ENCODE measurements around the gene MEG3. TPM values are rescaled to one million over a fixed set of nuclear protein-coding genes. Genes with fewer than 3 reads are reported as not detected.

The MEG3 gene
- total and polyA plus RNA-seq, 2 of the 4 experiments (the other 2 are of a cell fraction): 31.5 to 556 TPM

DNA sequence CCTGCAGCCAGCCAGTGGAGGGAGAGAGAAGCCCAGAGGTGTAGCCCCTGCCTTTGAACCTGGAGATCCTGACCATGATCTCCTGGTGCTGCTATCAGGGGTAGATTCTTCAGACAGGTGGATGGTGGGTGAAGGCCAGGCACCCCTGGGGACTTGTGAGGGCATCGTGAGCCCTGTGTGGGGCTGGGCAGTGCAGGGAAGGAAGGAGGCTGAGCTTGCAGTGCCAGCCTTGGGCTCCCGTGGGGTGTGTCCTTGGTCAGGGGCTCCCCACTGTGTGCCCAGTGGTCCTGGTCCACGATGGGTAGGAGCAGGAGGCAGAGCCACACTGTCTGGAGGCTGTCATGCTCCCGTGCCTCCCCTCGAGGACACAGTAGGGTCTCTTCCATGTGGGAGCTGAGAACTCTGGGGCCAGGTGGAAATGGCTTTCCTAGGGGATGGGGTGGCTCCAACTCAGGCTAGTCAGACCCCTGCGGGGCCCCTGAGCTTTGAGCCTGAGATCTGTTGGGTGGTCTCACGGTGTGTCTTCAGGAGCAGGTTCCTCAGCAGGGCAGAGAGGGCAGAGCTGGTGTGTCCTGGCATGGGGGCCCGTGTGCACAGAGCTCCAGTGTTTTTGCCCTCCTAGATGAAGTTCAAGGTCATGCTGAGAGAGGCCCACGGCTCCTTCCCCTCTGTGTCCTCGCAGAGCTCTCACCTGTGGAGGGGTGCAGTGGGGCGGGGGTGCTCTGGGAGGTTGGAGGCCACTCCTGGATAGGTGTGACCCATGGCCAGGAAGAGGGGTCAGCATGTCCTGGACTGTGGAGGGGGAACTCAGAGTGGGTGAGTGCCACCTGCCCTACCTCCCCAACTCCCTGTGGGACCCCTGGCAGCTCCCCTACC is 52.6 kb downstream of the MEG3 start (continued):
- TF ChIP-seq RFX5 (IDR thresholded peaks at IDR 0.05; ENCODE audit: low read depth, low read length): no peak

DNA sequence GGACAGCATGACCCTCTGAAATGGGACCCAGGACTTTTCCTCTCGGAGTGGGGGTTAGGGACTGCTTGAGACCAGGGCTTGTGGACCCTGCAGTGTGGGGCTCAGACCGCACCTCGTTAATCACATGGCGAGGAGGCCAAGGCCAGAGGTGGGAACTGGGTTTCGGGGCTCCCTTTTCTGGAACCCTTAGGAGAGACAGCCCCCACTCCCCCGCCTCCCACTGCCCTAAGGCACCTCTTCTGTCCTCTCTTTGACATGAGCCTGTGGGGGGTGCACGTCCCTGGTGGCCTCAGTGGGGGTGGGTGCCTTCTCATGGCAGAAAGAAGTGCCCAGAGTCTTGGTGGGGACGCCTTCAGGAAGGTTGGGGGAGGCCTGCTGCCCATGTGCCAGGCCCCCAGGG is 53.3 kb downstream of the MEG3 start:
- Histone ChIP-seq H2AK5ac (ENCODE audit: low read depth, low read length) (no peak overlapping the region), H3K4me1 (ENCODE audit: control insufficient read depth, insufficient read depth, low read length) (no peaks in the 10 kb centered on the region), H3K14ac (replicated peaks; ENCODE audit: low read depth, low read length) (no peak overlapping the region), H2AFZ (replicated peaks; ENCODE audit: low read length, poor library complexity) (no peak overlapping the region), H2BK120ac (ENCODE audit: low read depth, low read length) (no peak overlapping the region), H3K79me1 (ENCODE audit: low read depth in 1 of 2, low read length in 2 of 2) (peaks cover 15 to 53% of the 10 kb centered on the region in 2 experiments), H3K27me3 (ENCODE audit: control insufficient read depth, insufficient read depth, low read length) (no peaks in the 10 kb centered on the region), H2BK5ac (ENCODE audit: low read depth, low read length, poor library complexity, severe bottlenecking) (no peak overlapping the region), H3K23ac (ENCODE audit: low read depth, low read length) (no peak overlapping the region), H3K4me3 (ENCODE audit: insufficient read depth, low read depth, low read length) (no peak overlapping the region), H2BK15ac (ENCODE audit: low read depth, low read length) (no peak overlapping the region), H4K20me1 (ENCODE audit: insufficient read depth, low read length) (peaks cover 83% of the 10 kb centered on the region), H3K4ac (ENCODE audit: low read depth, low read length) (no peak overlapping the region), H4K5ac (ENCODE audit: low read depth, low read length) (no peak overlapping the region), H3K18ac (ENCODE audit: low read depth, low read length) (no peak overlapping the region), H3K36me3 (ENCODE audit: control insufficient read depth, insufficient read depth, low read length) (peaks cover 73% of the 10 kb centered on the region), H3K4me2 (ENCODE audit: low read depth, low read length) (no peak overlapping the region), H4K91ac (ENCODE audit: insufficient read depth, low read depth, low read length) (no peak overlapping the region), H3K9me3 (ENCODE audit: control insufficient read depth, insufficient read depth, low read length) (peaks cover 3% of the 10 kb centered on the region; the same call in 1 of the 2 replicates), H3K9ac (ENCODE audit: low read depth, low read length) (no peak overlapping the region), H2AK9ac (replicated peaks; ENCODE audit: low read depth, low read length, poor library complexity) (no peak overlapping the region), H3K27ac (ENCODE audit: insufficient read depth, low read length) (no peak overlapping the region), H2BK20ac (ENCODE audit: low read depth, low read length) (no peak overlapping the region), H4K8ac (ENCODE audit: low read depth in 2 of 2, low read length in 2 of 2) (no peak overlapping the region), H3K56ac (ENCODE audit: extremely low read depth, insufficient read depth, low read length) (no peak overlapping the region), H3K9me1 (ENCODE audit: insufficient read depth, low read length) (peaks cover 8% of the 10 kb centered on the region; the same call in 1 of the 2 replicates)
- DNase-seq (no peak), ATAC-seq (ENCODE audit: low read depth) (no peak)
- CTCF ChIA-PET: no interaction called here
- dilution Hi-C loops (cut with HindIII; ENCODE audit: low sequenced_read_pairs, unreplicated experiment) (no loop called here), in situ Hi-C loops (cut with MboI; ENCODE audit: low sequenced_read_pairs) (no loop called here), intact Hi-C loops (cut with micrococcal nuclease) (no loop called here)
- no CpG with 5 or more reads among the region's 8 CpGs for WGBS, 2 experiments (ENCODE audit: extremely low coverage in 2 of 2, insufficient read length in 1 of 2)
- TF ChIP-seq MAFK (IDR thresholded peaks at IDR 0.05; ENCODE audit: low read depth, low read length): no peak
- no peak for TF ChIP-seq RCOR1 (IDR thresholded peaks at IDR 0.05; ENCODE audit: insufficient replicate concordance, low read length)
- no peak for TF ChIP-seq CHD1 (IDR thresholded peaks at IDR 0.05; ENCODE audit: low read depth, low read length)
- no peak for TF ChIP-seq NFE2L2 (IDR thresholded peaks at IDR 0.05; ENCODE audit: low read depth, low read length)
- TF ChIP-seq RFX5 (IDR thresholded peaks at IDR 0.05; ENCODE audit: low read depth, low read length): no peak
- TF ChIP-seq MAZ (IDR thresholded peaks at IDR 0.05; ENCODE audit: borderline replicate concordance, low read depth, low read length): no peak
- TF ChIP-seq, protein P1, sequence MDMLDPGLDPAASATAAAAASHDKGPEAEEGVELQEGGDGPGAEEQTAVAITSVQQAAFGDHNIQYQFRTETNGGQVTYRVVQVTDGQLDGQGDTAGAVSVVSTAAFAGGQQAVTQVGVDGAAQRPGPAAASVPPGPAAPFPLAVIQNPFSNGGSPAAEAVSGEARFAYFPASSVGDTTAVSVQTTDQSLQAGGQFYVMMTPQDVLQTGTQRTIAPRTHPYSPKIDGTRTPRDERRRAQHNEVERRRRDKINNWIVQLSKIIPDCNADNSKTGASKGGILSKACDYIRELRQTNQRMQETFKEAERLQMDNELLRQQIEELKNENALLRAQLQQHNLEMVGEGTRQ (IDR thresholded peaks at IDR 0.05; ENCODE audit: low read depth, low read length): no peak
- no peak for TF ChIP-seq CEBPB (IDR thresholded peaks at IDR 0.05; ENCODE audit: low read depth, low read length)
- POLR2A ChIA-PET (ENCODE audit: unreplicated experiment): no interaction called here
- BruUV-seq (replicated peaks): no TSS peak
